ENCODE results near the gene CLEC16A.

The CLEC16A gene

DNA sequence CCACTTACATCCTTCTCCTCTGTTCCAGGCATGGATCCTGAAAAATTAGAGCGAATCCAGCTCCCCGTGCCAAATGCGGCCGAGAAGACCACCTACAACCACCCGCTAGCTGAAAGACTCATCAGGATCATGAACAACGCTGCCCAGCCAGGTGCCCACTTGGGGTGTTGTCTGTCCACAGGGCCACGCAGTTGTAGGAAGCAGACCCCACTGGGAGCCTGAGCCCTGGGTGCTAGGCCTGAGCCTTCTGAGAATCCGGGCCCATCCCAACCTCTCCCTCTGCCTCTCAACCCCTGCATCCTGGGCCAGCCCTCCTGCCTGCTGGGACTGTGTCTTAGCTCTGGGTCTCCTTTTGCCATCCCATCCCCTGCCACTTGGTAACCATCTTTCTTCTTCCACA is 95.4 kb downstream of the CLEC16A start:
- Histone ChIP-seq H3K9ac (ENCODE audit: low read length in 5 of 5) (no peak overlapping the region), H3K27me3 (ENCODE audit: control insufficient read depth in 5 of 5, insufficient read depth in 4 of 5, low read length in 5 of 5) (no peaks in the 10 kb centered on the region), H3K27ac (ENCODE audit: low read depth, low read length) (no peak overlapping the region), H3K4me3 (ENCODE audit: low read depth in 1 of 5, low read length in 5 of 5) (no peak overlapping the region), H3K4me1 (ENCODE audit: control insufficient read depth in 5 of 5, insufficient read depth in 5 of 5, low read length in 5 of 5) (peaks cover 0 to 4% (median 2%) of the 10 kb centered on the region in 5 donors), H3K36me3 (ENCODE audit: control insufficient read depth in 5 of 5, insufficient read depth in 5 of 5, low read length in 5 of 5) (peaks cover 3 to 63% (median 46%) of the 10 kb centered on the region in 5 donors), H3K9me3 (ENCODE audit: control insufficient read depth in 5 of 5, low read length in 5 of 5) (no peaks in the 10 kb centered on the region)

- H3K27me3 ChIP-seq (ENCODE audit: control insufficient read depth in 5 of 5, insufficient read depth in 4 of 5, low read length in 5 of 5) = no peaks in the 10 kb centered on the region
- no peaks in the 10 kb centered on the region for H3K9me3 ChIP-seq (ENCODE audit: control insufficient read depth in 5 of 5, low read length in 5 of 5)
- H3K4me1 ChIP-seq (ENCODE audit: control insufficient read depth in 5 of 5, insufficient read depth in 5 of 5, low read length in 5 of 5) = peaks cover 0 to 3% (median 0%) of the 10 kb centered on the region in 5 donors
- H3K4me3 ChIP-seq (ENCODE audit: low read depth in 1 of 5, low read length in 5 of 5) = no peak overlapping the region
- H3K36me3 ChIP-seq (ENCODE audit: control insufficient read depth in 5 of 5, insufficient read depth in 5 of 5, low read length in 5 of 5) = peaks cover 3 to 67% (median 41%) of the 10 kb centered on the region in 5 donors
- H3K27ac ChIP-seq (ENCODE audit: low read depth, low read length) = no peak overlapping the region
- H3K9ac ChIP-seq (ENCODE audit: low read length in 5 of 5) = no peak overlapping the region
Measured at GRCh38 chr16:11042191-11042590, 97.8 kb downstream of the CLEC16A start.

DNA sequence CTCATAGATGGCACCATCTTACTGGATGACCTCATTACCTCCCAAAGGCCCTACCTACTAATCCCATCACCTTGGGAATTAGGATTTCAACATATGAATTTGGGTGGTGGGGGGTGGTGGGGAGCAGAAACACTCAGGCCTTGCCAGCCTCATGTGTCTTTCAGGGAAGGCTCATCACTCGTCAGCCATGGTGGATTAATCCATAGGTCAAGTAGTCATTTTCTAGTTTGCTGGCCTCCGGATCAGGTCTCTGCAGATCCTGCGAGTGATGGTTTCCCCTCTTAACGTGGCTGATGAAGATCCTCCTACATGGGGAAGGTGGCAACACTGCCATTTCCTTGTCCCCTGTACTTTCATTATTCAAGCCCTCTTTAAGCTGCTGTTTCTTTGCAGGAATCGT is 101.1 kb downstream of the CLEC16A start:
- Histone ChIP-seq H3K36me3 (ENCODE audit: control insufficient read depth in 5 of 5, insufficient read depth in 5 of 5, low read length in 5 of 5) (peaks cover 7 to 71% (median 43%) of the 10 kb centered on the region in 5 donors), H3K4me3 (ENCODE audit: low read depth in 1 of 5, low read length in 5 of 5) (no peak overlapping the region), H3K9me3 (ENCODE audit: control insufficient read depth in 5 of 5, low read length in 5 of 5) (no peaks in the 10 kb centered on the region), H3K27me3 (ENCODE audit: control insufficient read depth in 5 of 5, insufficient read depth in 4 of 5, low read length in 5 of 5) (no peaks in the 10 kb centered on the region), H3K9ac (ENCODE audit: low read length in 5 of 5) (no peak overlapping the region), H3K27ac (ENCODE audit: low read depth, low read length) (no peak overlapping the region), H3K4me1 (ENCODE audit: control insufficient read depth in 5 of 5, insufficient read depth in 5 of 5, low read length in 5 of 5) (peaks cover 0 to 13% (median 0%) of the 10 kb centered on the region in 5 donors)

- peaks cover 7 to 69% (median 44%) of the 10 kb centered on the region in 5 donors for H3K36me3 ChIP-seq (ENCODE audit: control insufficient read depth in 5 of 5, insufficient read depth in 5 of 5, low read length in 5 of 5)
- peak overlapping the region; percentile 11 for H3K27ac ChIP-seq (ENCODE audit: low read depth, low read length)
Measured at GRCh38 chr16:11045846-11046245, 101.5 kb downstream of the CLEC16A start.

DNA sequence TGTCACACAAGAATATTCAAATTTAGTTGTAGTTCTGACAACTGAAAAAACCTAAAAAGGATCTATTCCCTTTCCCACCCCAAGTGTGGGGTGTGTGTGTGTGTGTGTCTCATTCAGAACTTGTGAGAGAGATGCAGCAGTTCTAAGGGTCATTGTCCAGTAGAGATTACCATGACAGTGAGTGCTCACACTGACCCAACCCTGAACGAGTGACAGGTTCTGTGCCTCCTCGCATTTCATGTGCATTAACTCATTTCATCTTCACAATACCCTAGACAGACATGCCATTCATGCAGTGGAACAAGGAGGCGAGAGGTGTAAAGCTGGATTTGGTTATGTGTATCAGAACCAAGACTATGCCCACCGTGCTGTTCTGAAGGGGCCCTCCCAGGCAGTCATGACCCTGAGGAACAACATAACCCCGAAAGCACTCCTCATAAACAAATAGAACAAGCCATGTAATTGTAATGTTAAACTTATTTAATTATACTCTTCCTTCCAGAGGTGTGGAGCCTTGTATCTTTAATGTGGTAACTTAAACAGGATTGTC is 102.1 kb downstream of the CLEC16A start:
- Histone ChIP-seq H3K27ac (ENCODE audit: low read depth, low read length) (peak overlapping the region; percentile 11), H3K9ac (ENCODE audit: low read length in 5 of 5) (no peak overlapping the region), H3K36me3 (ENCODE audit: control insufficient read depth in 5 of 5, insufficient read depth in 5 of 5, low read length in 5 of 5) (peaks cover 4 to 69% (median 44%) of the 10 kb centered on the region in 5 donors), H3K27me3 (ENCODE audit: control insufficient read depth in 5 of 5, insufficient read depth in 4 of 5, low read length in 5 of 5) (no peaks in the 10 kb centered on the region), H3K9me3 (ENCODE audit: control insufficient read depth in 5 of 5, low read length in 5 of 5) (no peaks in the 10 kb centered on the region), H3K4me3 (ENCODE audit: low read depth in 1 of 5, low read length in 5 of 5) (no peak overlapping the region), H3K4me1 (ENCODE audit: control insufficient read depth in 5 of 5, insufficient read depth in 5 of 5, low read length in 5 of 5) (peaks cover 0 to 13% (median 0%) of the 10 kb centered on the region in 5 donors)

More at GRCh38 chr16:11045846-11046245, 101.5 kb downstream of the CLEC16A start:
- Histone ChIP-seq H3K9ac (ENCODE audit: low read length in 5 of 5) (no peak overlapping the region), H3K9me3 (ENCODE audit: control insufficient read depth in 5 of 5, low read length in 5 of 5) (no peaks in the 10 kb centered on the region), H3K4me3 (ENCODE audit: low read depth in 1 of 5, low read length in 5 of 5) (no peak overlapping the region), H3K4me1 (ENCODE audit: control insufficient read depth in 5 of 5, insufficient read depth in 5 of 5, low read length in 5 of 5) (peaks cover 0 to 13% (median 0%) of the 10 kb centered on the region in 5 donors), H3K27me3 (ENCODE audit: control insufficient read depth in 5 of 5, insufficient read depth in 4 of 5, low read length in 5 of 5) (no peaks in the 10 kb centered on the region)

DNA sequence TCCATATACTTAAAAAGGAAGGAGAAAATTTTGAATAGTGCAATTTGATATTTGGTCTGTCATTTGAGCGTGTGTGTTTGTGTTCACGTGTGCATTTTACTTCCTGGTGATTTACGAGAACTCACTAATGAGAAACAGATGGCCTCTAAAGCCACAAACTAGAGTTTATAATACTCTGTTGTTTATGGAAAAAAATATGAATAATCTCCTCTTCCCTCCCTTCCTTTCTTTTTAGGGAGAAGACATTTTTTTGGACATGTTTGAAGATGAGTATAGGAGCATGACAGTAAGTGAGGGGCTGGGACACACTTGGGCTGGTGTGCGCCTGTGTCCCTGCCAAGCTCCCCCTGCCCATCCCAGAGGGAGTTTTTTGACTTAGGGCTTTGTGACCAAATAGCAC is 102.7 kb downstream of the CLEC16A start:
- Histone ChIP-seq H3K27ac (ENCODE audit: low read depth, low read length) (no peak overlapping the region), H3K9ac (ENCODE audit: low read length in 5 of 5) (no peak overlapping the region), H3K27me3 (ENCODE audit: control insufficient read depth in 5 of 5, insufficient read depth in 4 of 5, low read length in 5 of 5) (no peaks in the 10 kb centered on the region), H3K9me3 (ENCODE audit: control insufficient read depth in 5 of 5, low read length in 5 of 5) (no peaks in the 10 kb centered on the region), H3K4me1 (ENCODE audit: control insufficient read depth in 5 of 5, insufficient read depth in 5 of 5, low read length in 5 of 5) (peaks cover 0 to 13% (median 0%) of the 10 kb centered on the region in 5 donors), H3K4me3 (ENCODE audit: low read depth in 1 of 5, low read length in 5 of 5) (no peak overlapping the region), H3K36me3 (ENCODE audit: control insufficient read depth in 5 of 5, insufficient read depth in 5 of 5, low read length in 5 of 5) (peaks cover 4 to 69% (median 44%) of the 10 kb centered on the region in 5 donors)

DNA sequence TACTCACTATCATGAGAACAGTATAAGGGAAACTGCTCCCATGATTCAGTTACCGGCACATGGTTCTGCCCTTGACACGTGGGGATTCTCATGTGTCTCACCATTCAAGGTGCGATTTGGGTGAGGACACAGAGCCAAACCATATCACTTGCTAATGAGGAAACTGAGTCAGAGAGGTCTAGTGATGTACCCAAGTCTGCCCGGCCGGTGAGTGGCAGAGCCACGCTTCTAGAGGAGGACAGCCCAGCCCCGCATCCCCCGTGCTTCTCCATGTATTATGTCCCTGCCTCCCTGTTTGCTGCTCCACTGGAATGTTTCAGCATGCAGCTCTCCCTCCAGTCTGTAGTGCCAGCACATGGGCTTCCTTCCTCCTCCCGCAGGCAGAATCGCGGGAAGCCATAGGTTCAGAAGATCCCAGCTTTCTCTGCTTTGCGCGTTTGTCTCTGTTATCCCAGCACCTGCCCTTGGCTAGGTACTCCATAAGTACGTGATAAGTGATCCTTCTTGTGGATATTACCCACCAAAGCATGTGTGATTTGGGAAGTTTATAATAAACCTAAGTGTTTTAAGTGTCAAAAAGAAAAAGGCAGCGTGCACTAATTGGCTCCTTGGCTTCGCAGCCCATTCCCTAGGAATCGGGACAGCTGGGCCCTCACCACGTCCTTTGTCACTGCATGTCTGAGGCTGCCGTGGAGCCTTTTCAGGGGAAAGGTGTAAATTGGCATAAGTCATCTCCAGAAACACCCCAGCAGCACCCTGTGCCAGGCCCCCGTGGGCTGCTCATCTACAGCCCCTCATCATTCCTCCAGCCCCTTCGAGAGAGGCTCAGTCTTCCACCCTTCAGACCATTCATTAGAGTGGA is 103.8 kb downstream of the CLEC16A start:
- Histone ChIP-seq H3K4me3 (ENCODE audit: low read depth in 1 of 5, low read length in 5 of 5) (no peak overlapping the region), H3K27ac (ENCODE audit: low read depth, low read length) (no peak overlapping the region), H3K4me1 (ENCODE audit: control insufficient read depth in 5 of 5, insufficient read depth in 5 of 5, low read length in 5 of 5) (peaks cover 0 to 13% (median 0%) of the 10 kb centered on the region in 5 donors), H3K9ac (ENCODE audit: low read length in 5 of 5) (no peak overlapping the region), H3K27me3 (ENCODE audit: control insufficient read depth in 5 of 5, insufficient read depth in 4 of 5, low read length in 5 of 5) (no peaks in the 10 kb centered on the region), H3K9me3 (ENCODE audit: control insufficient read depth in 5 of 5, low read length in 5 of 5) (no peaks in the 10 kb centered on the region), H3K36me3 (ENCODE audit: control insufficient read depth in 5 of 5, insufficient read depth in 5 of 5, low read length in 5 of 5) (peaks cover 4 to 70% (median 45%) of the 10 kb centered on the region in 5 donors)

DNA sequence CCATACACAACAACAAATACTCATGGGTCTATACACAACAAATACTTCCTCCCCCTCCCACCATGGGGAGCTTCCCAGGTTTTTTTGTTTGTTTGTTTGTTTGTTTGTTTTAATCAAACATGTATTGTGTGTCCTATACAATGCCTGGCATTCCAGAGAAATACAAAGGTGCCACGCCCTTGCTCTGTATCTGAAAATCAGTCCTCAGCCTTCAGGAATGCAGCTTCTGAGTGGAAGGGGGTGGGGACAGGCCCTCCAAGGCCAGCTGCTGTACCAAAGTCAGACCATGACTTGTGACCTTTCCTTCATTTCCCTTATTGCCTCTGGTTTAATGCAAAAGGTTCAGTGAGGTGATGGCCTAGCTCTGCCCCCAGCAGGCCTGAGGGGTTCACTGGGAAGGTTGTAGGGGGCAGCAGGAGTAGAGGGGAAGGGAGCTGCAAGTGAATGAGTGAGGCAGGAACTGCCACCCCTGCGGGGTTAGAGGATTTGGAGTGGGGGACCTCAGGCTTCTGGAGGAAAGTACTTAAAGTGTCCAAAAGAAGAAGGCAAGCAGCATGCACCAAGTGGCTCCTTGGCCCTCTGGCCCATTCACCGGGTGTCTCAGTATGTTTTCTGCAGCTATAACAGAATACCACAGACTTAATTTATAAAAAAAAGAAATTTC is 105.2 kb downstream of the CLEC16A start:
- H3K9ac ChIP-seq (ENCODE audit: low read length in 5 of 5) = no peak overlapping the region
- H3K4me3 ChIP-seq (ENCODE audit: low read depth in 1 of 5, low read length in 5 of 5) = no peak overlapping the region
- H3K27ac ChIP-seq (ENCODE audit: low read depth, low read length) = no peak overlapping the region
- peaks cover 4 to 75% (median 48%) of the 10 kb centered on the region in 5 donors for H3K36me3 ChIP-seq (ENCODE audit: control insufficient read depth in 5 of 5, insufficient read depth in 5 of 5, low read length in 5 of 5)
- no peaks in the 10 kb centered on the region for H3K27me3 ChIP-seq (ENCODE audit: control insufficient read depth in 5 of 5, insufficient read depth in 4 of 5, low read length in 5 of 5)
- peaks cover 0 to 13% (median 0%) of the 10 kb centered on the region in 5 donors for H3K4me1 ChIP-seq (ENCODE audit: control insufficient read depth in 5 of 5, insufficient read depth in 5 of 5, low read length in 5 of 5)
- no peaks in the 10 kb centered on the region for H3K9me3 ChIP-seq (ENCODE audit: control insufficient read depth in 5 of 5, low read length in 5 of 5)

DNA sequence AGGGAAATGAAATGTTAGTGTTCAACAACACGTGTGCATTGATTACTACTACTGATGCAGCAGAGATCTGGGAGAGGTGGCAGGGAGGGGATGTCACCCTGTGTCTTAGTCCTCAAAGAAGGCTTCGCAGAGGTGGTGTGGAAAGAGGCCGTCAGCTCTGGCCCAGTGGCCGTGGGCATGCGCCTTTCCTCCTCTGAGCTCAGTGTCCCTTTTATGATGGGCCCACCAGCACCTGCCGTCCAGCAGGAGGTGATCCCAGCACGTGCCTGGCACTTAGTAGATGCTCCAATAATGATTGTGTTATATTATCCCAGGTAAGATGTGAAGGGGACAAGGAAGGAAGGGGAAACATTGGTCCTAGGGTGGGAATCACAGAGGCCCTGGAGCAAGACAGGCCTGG is 106.2 kb downstream of the CLEC16A start:
- peaks cover 0 to 13% (median 0%) of the 10 kb centered on the region in 5 donors for H3K4me1 ChIP-seq (ENCODE audit: control insufficient read depth in 5 of 5, insufficient read depth in 5 of 5, low read length in 5 of 5)
- peaks cover 4 to 73% (median 43%) of the 10 kb centered on the region in 5 donors for H3K36me3 ChIP-seq (ENCODE audit: control insufficient read depth in 5 of 5, insufficient read depth in 5 of 5, low read length in 5 of 5)
- H3K9ac ChIP-seq (ENCODE audit: low read length in 5 of 5) = no peak overlapping the region
- no peaks in the 10 kb centered on the region for H3K27me3 ChIP-seq (ENCODE audit: control insufficient read depth in 5 of 5, insufficient read depth in 4 of 5, low read length in 5 of 5)
- H3K4me3 ChIP-seq (ENCODE audit: low read depth in 1 of 5, low read length in 5 of 5) = no peak overlapping the region
- H3K9me3 ChIP-seq (ENCODE audit: control insufficient read depth in 5 of 5, low read length in 5 of 5) = no peaks in the 10 kb centered on the region
- no peak overlapping the region for H3K27ac ChIP-seq (ENCODE audit: low read depth, low read length)

GRCh38 chr16:11050944-11051343 is 106.6 kb downstream of the CLEC16A start:
- Histone ChIP-seq H3K36me3 (ENCODE audit: control insufficient read depth in 5 of 5, insufficient read depth in 5 of 5, low read length in 5 of 5) (peaks cover 4 to 73% (median 42%) of the 10 kb centered on the region in 5 donors), H3K4me1 (ENCODE audit: control insufficient read depth in 5 of 5, insufficient read depth in 5 of 5, low read length in 5 of 5) (peaks cover 0 to 13% (median under 1%) of the 10 kb centered on the region in 5 donors), H3K9ac (ENCODE audit: low read length in 5 of 5) (no peak overlapping the region), H3K4me3 (ENCODE audit: low read depth in 1 of 5, low read length in 5 of 5) (no peak overlapping the region), H3K27ac (ENCODE audit: low read depth, low read length) (no peak overlapping the region), H3K27me3 (ENCODE audit: control insufficient read depth in 5 of 5, insufficient read depth in 4 of 5, low read length in 5 of 5) (no peaks in the 10 kb centered on the region), H3K9me3 (ENCODE audit: control insufficient read depth in 5 of 5, low read length in 5 of 5) (no peaks in the 10 kb centered on the region)

Measured in subcutaneous abdominal adipose tissue (tissue), 5 donors.